Activated naive CD8-positive, alpha-beta T cell treated with anti-CD3 and anti-CD28 coated beads, Interleukin-2, amount 10 ng/mL, durations not matched to agents 7 days and 5 days (primary cell): Measurements from ENCODE around the gene LRTM1. TPM values are rescaled to one million over a fixed set of nuclear protein-coding genes. Genes with fewer than 3 reads are reported as not detected.

Experiments used
- ATAC-seq: fragments of 150-1000 bp; cut with Tn5 transposase; one replicate; pipeline ENCODE4 v1.10.0; 2021; ENCODE audit warnings: low read depth, moderate library complexity
- POLR2A ChIA-PET: fragments of 350-600 bp; sonication (Branson Sonifier 250); formaldehyde crosslinking; loops from one replicate; lab custom pipeline; 2021; ENCODE audit warnings: antibody characterized with exemption; lab: Charles Lee
- DNase-seq: peaks from one replicate; pipeline ENCODE4 v3.0.0; 2021
- H3K27ac Mint-ChIP-seq: one replicate; pipeline ENCODE4 v1.8.0; 2022; ENCODE audit warnings: mild to moderate bottlenecking, mixed read lengths
- H3K27me3 Mint-ChIP-seq: one replicate; pipeline ENCODE4 v1.8.0; 2022; ENCODE audit warnings: mild to moderate bottlenecking, moderate library complexity, mixed read lengths
- H3K36me3 Mint-ChIP-seq: one replicate; pipeline ENCODE4 v1.8.0; 2021; ENCODE audit warnings: mild to moderate bottlenecking, mixed read lengths
- H3K4me1 Mint-ChIP-seq: one replicate; pipeline ENCODE4 v1.8.0; 2021; ENCODE audit warnings: mixed read lengths
- H3K4me3 Mint-ChIP-seq: one replicate; pipeline ENCODE4 v1.8.0; 2022; ENCODE audit warnings: mild to moderate bottlenecking, moderate library complexity, mixed read lengths
- H3K9me3 Mint-ChIP-seq: one replicate; pipeline ENCODE4 v1.8.0; 2021; ENCODE audit warnings: mixed read lengths
- total RNA-seq, 2 experiments: library from RNA; stranded (reverse); gene quantifications; one replicate each; pipeline ENCODE4 v1.2.3, GENCODE V29; 2021

Gene LRTM1
- total RNA-seq, 2 experiments from 2014 or later: not detected

DNA sequence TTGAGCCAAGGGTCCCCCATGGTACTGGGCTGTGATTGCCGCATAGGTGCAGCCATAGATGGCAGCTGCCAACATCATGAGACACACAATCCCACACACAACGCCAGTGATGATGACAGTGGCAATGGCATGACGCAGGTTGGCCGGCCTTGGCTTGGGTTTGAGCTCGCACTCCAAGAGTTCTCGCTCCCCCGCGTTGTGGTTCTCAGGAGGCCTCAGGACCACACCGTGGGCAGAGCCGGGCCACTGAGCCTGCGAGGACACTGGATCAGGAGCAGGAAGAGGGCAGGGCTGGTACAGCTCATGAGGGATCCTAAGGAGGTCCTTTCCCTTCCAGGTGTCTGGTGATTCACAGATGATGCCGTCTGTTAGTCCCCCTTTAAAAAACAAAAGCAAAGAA is 9.3 kb downstream of the LRTM1 start:
- no peaks in the 10 kb centered on the region for H3K4me1 Mint-ChIP-seq
- peaks cover 5% of the 10 kb centered on the region for H3K9me3 Mint-ChIP-seq
- H3K27ac Mint-ChIP-seq: no peak overlapping the region
- no peaks in the 10 kb centered on the region for H3K27me3 Mint-ChIP-seq
- POLR2A ChIA-PET: no interaction called here
- ATAC-seq: no peak
- DNase-seq: no peak
- H3K36me3 Mint-ChIP-seq: no peaks in the 10 kb centered on the region
- no peak overlapping the region for H3K4me3 Mint-ChIP-seq

DNA sequence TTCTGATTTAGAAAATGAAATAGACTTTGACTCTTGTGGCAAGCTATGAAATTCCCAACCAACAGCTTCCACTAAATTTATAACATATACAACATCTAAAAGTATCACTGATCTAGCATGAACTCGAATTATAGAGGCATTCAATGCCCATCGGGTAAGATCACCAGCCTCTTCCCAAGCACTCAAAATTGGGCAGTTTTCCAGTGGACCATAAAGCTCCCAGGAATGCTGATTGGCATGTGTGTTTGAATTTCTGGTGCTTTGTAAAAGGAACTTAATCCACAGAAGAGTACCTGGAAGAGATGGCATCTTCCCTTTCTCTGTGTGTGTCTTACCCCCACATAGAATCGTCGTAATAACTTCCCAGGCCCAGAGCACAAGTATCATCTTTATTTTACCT is 10.0 kb downstream of the LRTM1 start:
- H3K36me3 Mint-ChIP-seq: no peaks in the 10 kb centered on the region
- H3K4me3 Mint-ChIP-seq: no peak overlapping the region
- POLR2A ChIA-PET: no interaction called here
- no peak for ATAC-seq
- H3K27ac Mint-ChIP-seq: no peak overlapping the region
- H3K27me3 Mint-ChIP-seq: no peaks in the 10 kb centered on the region
- H3K4me1 Mint-ChIP-seq: no peaks in the 10 kb centered on the region
- peaks cover 2% of the 10 kb centered on the region for H3K9me3 Mint-ChIP-seq
- no peak for DNase-seq

DNA sequence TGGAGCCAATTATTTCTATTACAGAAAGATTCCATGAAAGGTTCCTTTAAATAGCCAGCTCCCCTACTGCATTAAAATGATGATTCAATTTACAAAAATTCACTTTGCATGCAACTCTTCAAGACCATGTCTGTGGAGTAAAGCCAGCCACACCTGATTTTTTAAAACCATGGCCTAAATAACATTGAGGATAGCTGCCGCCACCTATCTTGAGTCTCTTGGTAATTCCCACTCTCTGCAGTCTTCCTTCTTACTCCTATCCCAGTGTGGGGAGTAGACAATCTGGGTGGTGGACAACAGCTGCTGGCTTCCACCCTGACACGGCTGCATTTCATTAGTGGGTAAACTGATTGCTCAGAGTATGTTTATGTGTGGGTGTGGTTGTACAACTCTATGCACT is 10.7 kb downstream of the LRTM1 start:
- Mint-ChIP-seq H3K36me3 (no peaks in the 10 kb centered on the region), H3K4me1 (no peaks in the 10 kb centered on the region), H3K27ac (no peak overlapping the region), H3K9me3 (peaks cover 2% of the 10 kb centered on the region), H3K27me3 (no peaks in the 10 kb centered on the region), H3K4me3 (no peak overlapping the region)
- no peak for ATAC-seq
- DNase-seq: no peak
- POLR2A ChIA-PET: no interaction called here

DNA sequence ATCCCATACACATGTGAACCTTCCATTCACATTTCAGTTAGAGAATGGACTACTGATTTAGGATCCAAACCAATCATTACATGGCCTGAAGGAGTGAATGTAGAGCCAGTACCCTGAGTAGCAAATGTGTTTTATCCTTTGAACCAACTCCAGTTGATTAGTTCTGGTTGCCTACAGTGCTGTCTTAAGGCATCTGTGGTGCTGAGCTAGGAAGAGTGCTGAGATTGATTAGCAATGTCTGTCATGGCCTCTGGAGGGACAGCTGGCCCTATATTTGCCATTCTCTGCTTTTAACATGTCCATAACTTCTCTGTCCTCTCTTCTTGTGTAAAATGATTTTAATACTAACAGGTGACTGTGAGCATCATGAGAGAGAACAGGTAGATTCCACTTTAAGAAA is 11.1 kb downstream of the LRTM1 start:
- Mint-ChIP-seq H3K4me3 (no peak overlapping the region), H3K4me1 (no peaks in the 10 kb centered on the region), H3K27me3 (no peaks in the 10 kb centered on the region), H3K9me3 (peaks cover 2% of the 10 kb centered on the region), H3K27ac (no peak overlapping the region), H3K36me3 (no peaks in the 10 kb centered on the region)
- DNase-seq (no peak), ATAC-seq (no peak)
- POLR2A ChIA-PET: no interaction called here

DNA sequence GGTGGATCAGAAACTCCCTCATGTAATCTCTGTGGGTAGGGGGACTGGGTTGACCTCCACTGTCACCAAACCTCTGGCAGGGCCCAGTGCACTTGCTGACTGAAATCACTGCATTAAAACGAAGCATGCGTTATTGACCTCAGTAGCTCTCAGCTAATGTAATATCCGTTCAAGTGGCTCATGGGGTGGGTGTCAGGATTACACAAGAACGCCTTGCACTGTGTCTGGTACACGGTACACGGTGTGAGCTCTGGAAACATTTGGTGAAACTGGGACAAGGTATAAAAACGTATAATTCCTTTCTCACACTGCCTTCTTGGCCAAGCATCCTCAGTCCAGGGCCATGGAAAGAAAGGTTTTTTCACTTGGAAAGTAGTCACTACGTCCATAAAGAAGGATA is 11.9 kb downstream of the LRTM1 start:
- no peak overlapping the region for H3K4me3 Mint-ChIP-seq
- ATAC-seq: no peak
- H3K27me3 Mint-ChIP-seq: no peaks in the 10 kb centered on the region
- no peak overlapping the region for H3K27ac Mint-ChIP-seq
- H3K4me1 Mint-ChIP-seq: no peaks in the 10 kb centered on the region
- no peak for DNase-seq
- POLR2A ChIA-PET: no interaction called here
- H3K36me3 Mint-ChIP-seq: no peaks in the 10 kb centered on the region
- H3K9me3 Mint-ChIP-seq: peaks cover 5% of the 10 kb centered on the region

DNA sequence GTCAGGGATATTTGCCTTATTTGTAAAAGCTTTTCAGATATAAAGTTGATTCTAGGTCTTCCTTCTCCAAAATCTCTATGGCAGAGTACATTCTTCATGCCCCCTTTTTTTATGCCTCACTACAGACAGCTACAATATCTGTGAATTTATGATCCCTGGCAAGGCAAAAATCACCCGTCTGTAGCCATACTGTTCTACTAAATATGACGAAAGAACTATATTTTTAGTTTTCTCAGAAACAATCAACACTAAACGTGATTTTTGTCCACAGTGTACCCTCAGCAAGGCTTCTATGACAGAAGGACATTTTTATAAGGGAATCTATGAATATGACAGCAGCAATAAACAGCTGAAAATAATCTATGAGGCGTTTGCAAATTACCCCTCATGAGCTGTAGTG is 12.7 kb downstream of the LRTM1 start:
- Mint-ChIP-seq H3K27me3 (no peaks in the 10 kb centered on the region), H3K36me3 (no peaks in the 10 kb centered on the region), H3K27ac (no peak overlapping the region), H3K4me1 (no peaks in the 10 kb centered on the region), H3K9me3 (peaks cover 5% of the 10 kb centered on the region), H3K4me3 (no peak overlapping the region)
- POLR2A ChIA-PET: no interaction called here
- DNase-seq (no peak), ATAC-seq (no peak)

DNA sequence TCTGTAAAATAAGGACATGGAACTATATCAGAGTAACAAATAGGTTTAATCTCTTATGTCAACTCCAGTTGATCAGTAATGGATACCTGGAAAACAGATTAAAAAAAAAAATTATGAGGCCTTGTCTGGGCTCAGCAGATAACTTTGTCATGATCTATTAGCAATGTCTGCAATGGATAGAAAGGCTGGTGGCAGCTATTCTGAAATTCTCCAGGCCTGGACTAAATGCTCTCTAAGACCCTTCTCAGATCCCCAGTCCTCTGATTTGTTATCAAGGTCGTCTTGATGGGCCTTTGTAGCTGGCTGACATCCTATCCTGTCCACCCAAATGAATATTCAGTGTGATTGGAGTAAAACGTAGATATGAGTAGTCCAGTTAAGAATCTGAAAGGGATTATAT is 13.7 kb downstream of the LRTM1 start:
- no peak overlapping the region for H3K27ac Mint-ChIP-seq
- DNase-seq: no peak
- no peak overlapping the region for H3K4me3 Mint-ChIP-seq
- ATAC-seq: no peak
- H3K27me3 Mint-ChIP-seq: no peaks in the 10 kb centered on the region
- peaks cover 5% of the 10 kb centered on the region for H3K9me3 Mint-ChIP-seq
- POLR2A ChIA-PET: no interaction called here
- H3K36me3 Mint-ChIP-seq: no peaks in the 10 kb centered on the region
- no peaks in the 10 kb centered on the region for H3K4me1 Mint-ChIP-seq

DNA sequence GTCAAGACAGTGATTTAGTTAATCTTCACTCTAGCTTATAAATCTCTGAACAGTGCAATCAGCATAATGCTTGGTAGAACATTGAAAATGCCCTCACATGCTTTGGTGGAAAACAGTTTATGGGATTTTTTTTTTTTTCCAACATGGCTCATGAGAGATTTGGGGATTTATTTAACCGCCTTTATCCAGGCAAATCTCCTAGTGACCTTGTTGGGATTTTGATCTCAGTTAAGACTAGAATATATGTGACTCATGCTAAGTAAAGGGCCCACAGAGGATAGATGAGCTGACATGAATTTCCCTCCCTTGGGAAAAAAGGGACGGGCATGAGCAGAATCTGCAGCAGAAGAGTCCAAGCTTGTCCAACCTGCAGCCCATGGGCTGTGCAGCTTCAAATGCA is 18.7 kb downstream of the LRTM1 start:
- ATAC-seq (no peak), DNase-seq (no peak)
- Mint-ChIP-seq H3K4me3 (no peak overlapping the region), H3K27ac (no peak overlapping the region), H3K36me3 (no peaks in the 10 kb centered on the region), H3K9me3 (peaks cover 5% of the 10 kb centered on the region), H3K27me3 (no peaks in the 10 kb centered on the region), H3K4me1 (no peaks in the 10 kb centered on the region)
- POLR2A ChIA-PET: no interaction called here

DNA sequence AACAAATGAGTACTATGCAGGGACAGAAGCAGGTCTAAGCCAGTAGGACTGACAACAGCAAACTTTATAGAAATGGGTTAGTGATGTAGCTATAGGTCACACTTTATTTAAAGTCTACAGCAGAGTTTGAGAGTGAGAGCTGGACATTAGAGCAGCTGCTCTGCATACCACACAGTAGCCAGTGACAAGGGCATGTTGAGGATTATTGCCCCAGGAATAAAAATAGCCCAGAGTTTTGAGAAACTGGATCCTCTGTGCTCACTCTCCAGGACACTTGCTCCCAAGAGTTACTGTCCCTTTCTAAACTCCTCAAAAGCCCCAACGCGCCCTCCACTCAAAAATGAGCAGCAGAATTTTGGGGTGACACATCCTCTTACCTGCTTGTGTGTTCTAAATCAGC is 21.1 kb downstream of the LRTM1 start:
- Mint-ChIP-seq H3K27ac (no peak overlapping the region), H3K9me3 (peaks cover 3% of the 10 kb centered on the region), H3K4me1 (no peaks in the 10 kb centered on the region), H3K27me3 (no peaks in the 10 kb centered on the region), H3K4me3 (no peak overlapping the region), H3K36me3 (no peaks in the 10 kb centered on the region)
- POLR2A ChIA-PET: no interaction called here
- DNase-seq (no peak), ATAC-seq (no peak)

DNA sequence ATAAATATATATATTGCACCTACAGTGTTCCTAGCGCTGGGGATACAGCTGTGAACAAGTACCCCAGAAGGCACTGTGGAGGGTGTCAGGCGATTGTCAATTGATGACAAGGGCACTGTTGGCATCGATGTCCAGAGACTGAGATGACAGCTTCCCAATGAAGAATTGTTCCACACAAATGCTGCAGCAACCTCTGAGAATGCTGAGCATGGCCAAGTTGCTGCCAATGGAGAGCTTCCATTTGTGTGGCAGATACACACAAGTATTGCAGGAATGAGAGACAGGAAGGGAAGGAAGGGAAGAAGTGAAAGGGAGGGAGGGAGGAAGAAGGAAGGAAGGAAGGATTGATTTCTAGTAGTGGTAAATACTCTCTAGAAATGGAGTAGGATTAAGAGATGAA is 21.9 kb downstream of the LRTM1 start:
- no peak overlapping the region for H3K4me3 Mint-ChIP-seq
- no peak overlapping the region for H3K27ac Mint-ChIP-seq
- H3K27me3 Mint-ChIP-seq: no peaks in the 10 kb centered on the region
- DNase-seq (no peak), ATAC-seq (no peak)
- no peaks in the 10 kb centered on the region for H3K9me3 Mint-ChIP-seq
- no peaks in the 10 kb centered on the region for H3K36me3 Mint-ChIP-seq
- POLR2A ChIA-PET: no interaction called here
- no peaks in the 10 kb centered on the region for H3K4me1 Mint-ChIP-seq

DNA sequence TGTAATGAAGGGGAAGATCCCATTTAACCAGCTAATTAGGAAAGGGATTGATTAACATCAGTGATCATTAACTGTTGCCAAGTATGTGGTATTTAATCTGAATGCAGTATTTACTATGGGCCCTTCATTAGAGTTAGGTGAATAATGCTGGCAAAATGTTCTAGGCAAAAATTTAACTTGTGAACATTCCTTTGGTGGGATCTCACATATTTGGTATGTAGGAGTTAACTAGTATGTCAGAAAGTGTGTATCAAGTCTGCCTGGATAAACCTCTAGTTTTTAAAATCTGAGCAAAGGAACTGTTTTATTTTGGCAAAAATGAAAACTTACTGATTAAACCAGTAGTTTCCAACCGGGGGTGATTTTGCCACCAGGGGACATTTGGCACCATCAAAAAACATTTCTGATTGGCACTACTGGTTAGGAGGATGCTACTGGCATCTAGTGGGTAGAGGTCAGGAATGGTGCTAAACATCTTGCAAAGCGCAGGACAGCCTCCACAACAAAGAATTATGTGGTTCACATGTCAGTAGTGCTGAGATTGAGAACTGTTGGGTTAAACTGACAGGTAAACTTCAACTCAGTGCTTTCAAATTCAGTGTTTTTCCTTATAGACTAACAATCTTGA is 22.5 kb downstream of the LRTM1 start:
- DNase-seq (no peak), ATAC-seq (no peak)
- Mint-ChIP-seq H3K4me1 (no peaks in the 10 kb centered on the region), H3K27ac (no peak overlapping the region), H3K4me3 (no peak overlapping the region), H3K36me3 (no peaks in the 10 kb centered on the region), H3K9me3 (no peaks in the 10 kb centered on the region), H3K27me3 (no peaks in the 10 kb centered on the region)
- POLR2A ChIA-PET: no interaction called here

DNA sequence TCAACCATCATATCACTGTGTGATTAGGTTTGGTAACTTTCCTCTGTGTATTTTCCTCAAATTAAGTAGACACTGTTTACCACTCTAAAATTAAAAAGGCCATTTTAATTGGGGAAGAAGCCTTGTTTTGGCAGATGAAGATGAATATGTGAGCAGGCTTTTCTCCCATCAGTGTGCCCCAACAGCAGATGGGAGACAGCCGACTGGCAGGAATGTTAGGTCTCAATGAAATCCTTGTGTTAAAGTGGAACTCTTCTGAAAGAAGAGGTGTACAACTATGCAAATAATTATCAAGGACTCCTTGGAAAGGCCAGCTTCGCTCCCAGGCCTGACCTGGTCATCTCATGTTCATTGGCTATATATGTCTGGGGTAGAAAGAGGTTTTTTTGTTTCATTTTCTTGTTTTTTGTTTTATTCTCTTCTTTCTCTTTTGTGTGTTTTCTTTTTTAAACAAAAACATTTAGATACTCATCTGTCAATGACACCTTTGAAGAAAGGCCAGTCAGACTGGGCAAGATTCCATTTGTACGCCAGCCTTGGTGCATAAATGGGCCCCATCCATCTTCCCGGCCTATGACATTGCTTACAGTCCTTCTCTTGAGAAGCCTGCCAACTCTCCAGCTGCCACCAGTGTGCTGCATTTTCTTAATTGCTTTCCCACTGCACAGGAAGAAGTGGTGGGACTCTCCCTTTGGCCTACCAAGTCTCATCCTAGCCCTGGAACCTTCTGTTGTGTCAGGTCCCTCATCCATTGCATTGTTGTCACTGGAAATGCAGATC is 25.8 kb downstream of the LRTM1 start:
- POLR2A ChIA-PET: no interaction called here
- no peak overlapping the region for H3K4me3 Mint-ChIP-seq
- no peak overlapping the region for H3K27ac Mint-ChIP-seq
- H3K9me3 Mint-ChIP-seq: no peaks in the 10 kb centered on the region
- ATAC-seq (no peak), DNase-seq (no peak)
- H3K27me3 Mint-ChIP-seq: no peaks in the 10 kb centered on the region
- H3K4me1 Mint-ChIP-seq: no peaks in the 10 kb centered on the region
- H3K36me3 Mint-ChIP-seq: no peaks in the 10 kb centered on the region

DNA sequence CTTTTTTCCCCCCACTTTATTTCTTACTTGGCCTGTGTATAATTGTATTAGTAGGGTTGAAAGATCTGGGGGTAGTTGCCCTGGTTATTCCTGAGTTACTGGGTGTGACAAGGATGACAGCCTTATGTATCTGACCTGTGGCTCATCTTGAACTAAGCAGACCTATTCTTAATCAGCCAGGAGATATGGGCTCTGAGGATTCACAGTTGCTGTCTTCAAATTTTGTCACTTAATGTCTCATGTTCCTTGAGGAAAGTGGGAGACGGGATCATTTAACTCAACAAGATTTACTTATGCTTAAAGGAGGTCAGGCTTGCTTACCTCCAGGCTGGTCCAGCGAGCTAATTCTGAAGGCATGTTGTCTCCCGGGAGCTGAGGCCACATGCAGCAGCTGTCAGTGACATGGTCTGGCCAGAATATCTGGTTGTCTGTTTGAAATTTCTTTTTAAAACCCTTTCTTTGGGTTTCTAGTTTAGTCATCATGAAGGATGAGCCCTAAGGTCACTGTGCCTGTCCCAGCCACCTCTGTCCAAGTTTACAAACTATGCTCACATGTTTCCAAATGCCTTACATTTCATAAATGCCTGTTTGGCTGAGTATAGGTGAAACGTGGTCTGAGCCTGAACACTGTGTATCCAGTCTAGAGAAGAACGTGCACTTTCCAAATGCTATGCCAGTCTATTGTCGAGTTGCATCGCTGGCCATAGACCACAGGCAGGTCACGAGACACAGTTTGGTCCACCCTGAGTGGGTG is 26.8 kb downstream of the LRTM1 start:
- no peak for DNase-seq
- Mint-ChIP-seq H3K27ac (no peak overlapping the region), H3K27me3 (no peaks in the 10 kb centered on the region), H3K9me3 (no peaks in the 10 kb centered on the region), H3K4me1 (no peaks in the 10 kb centered on the region), H3K36me3 (no peaks in the 10 kb centered on the region), H3K4me3 (no peak overlapping the region)
- ATAC-seq: no peak
- POLR2A ChIA-PET: no interaction called here

DNA sequence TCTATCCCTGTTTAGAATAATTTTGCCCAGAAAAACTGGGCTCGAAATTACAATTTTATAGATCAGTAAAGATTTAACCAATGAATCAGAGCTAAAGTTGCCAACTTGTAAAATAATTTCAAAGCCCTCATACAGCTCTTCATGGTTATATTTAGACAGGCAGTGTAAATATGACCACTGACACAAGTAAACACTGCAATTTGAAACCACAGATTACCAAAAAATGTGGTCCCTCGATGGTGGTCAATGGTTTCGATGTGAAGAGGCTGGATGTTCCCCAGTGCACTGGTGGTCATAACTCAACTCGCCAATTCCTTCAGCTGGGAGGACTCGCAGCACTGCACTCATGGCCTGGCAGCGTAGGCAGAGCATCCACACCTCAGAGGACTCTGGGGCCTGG is 28.6 kb downstream of the LRTM1 start:
- DNase-seq: no peak
- no peaks in the 10 kb centered on the region for H3K4me1 Mint-ChIP-seq
- no peaks in the 10 kb centered on the region for H3K9me3 Mint-ChIP-seq
- ATAC-seq: no peak
- no peak overlapping the region for H3K4me3 Mint-ChIP-seq
- no peak overlapping the region for H3K27ac Mint-ChIP-seq
- no peaks in the 10 kb centered on the region for H3K36me3 Mint-ChIP-seq
- POLR2A ChIA-PET: no interaction called here
- no peaks in the 10 kb centered on the region for H3K27me3 Mint-ChIP-seq
